Fibroblast of skin of abdomen (primary cell): ENCODE measurements around the gene DOP1A. TPM values are rescaled to one million over a fixed set of nuclear protein-coding genes. Genes with fewer than 3 reads are reported as not detected.

Source experiments
- DNase-seq: peaks from one replicate; pipeline ENCODE4 v3.0.0-alpha.2; 2013
- polyA plus RNA-seq, 2 experiments: library from polyadenylated mRNA; unstranded; fragments of 120-200 nt; gene quantifications; one replicate each; pipeline ENCODE4 v1.2.1, GENCODE V29; 2013; ENCODE audit not compliant: insufficient read length in 2 of 2

Gene DOP1A
- polyA plus RNA-seq (2013, experiment 1 of 2; ENCODE audit: insufficient read length), result 6.4 TPM
- 5.4 TPM for polyA plus RNA-seq (2013, experiment 2 of 2; ENCODE audit: insufficient read length)

DNA sequence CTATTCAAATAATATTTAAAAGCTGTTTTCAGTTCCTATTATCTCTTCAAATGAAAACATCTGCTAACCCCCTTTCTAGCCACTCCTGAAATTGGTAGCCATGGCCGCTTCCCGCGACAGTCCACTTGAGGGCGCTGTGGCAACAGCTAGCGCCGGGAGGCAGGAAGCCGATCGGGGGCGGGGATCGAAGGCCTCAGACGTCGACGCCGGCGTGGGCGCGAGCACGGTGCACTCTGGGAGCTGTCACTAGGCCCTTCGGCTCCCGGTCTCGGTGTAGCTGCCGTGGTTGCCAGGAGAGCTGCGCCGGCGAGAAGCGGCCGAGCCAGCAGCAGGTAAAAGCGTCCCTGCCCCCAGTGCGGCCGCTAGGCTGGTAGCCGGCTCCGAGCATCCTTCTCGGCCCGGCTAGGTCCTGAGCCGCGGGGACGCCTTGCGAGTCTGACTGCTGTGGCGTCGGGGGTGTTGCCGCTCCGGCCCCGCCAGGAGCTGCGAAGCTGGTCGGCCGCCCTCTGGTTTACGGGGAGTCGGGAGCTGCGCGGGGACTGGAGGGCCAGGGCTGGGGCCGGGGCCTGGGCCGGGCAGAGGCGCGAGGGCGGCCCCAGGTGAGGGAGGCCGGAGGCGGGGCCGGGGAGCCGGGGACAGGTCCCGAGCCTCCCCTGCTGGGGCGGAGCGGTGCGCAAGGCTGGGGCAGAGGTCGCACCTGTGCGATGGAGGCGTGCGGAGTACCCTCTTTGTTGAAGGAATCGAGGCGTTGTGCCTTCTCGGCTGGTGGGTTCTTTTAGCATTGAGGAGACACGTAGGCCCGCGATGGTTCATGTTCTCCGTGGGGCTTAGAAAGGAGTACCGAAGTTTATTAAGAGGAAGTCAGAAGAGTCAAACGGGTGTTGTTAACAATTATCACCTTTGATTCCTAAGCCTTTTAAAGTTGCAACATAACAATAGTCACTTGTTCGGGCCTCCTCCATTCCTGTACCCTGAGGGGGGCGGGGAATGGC, at the start of gene DOP1A:
Gene DOP1A, plus strand, starts transcription at position 224 of the 992 bp plus-strand sequence. CDS start 29,307 bp downstream, outside the sequence.
- DNase-seq, result peak; percentile 91

DNA sequence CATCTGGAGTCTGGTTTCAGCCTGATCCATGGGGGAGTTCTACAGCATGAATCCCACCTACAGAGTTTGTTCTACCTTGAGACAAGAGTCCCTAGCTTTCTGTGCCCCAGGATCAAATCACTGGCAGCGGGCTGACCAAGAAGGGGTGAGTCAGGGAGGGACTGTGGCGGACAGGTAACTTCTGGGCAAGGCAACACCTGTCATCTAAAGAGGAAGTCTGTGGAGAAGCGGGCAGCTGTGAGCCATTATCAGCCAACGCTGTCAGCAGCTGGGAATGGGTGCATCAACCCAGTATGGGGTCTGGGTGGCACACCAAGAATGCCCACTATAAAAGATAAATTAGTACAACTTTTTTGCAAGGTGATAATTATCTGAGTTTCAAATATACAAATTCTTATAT, 47.7 kb upstream of the DOP1A start:
- no peak for DNase-seq

DNA sequence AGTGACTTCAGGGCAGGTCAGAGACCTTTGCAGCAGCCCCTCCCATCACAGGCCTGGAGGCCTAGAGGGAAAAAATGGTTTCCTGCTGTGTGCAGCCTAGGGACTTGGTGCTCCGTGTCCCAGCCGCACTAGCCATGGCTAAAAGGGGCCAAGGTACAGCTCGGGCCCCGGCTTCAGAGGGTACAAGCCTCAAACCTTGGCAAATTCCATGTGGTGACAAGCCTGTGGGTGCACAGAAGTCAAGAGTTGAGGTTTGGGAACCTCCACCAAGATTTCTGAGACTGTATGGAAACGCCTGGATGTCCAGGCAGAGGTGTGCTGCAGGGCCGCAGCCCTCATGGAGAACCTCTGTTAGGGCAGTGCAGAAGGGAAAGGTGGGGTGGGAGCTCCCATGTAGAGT, 35.8 kb upstream of the DOP1A start:
- no peak for DNase-seq

- no peak for DNase-seq
Observed at GRCh38 chr6:83038246-83038645, 29.2 kb upstream of the DOP1A start.

- DNase-seq, result no peak
Observed at GRCh38 chr6:83042467-83043053, 24.9 kb upstream of the DOP1A start.

DNA sequence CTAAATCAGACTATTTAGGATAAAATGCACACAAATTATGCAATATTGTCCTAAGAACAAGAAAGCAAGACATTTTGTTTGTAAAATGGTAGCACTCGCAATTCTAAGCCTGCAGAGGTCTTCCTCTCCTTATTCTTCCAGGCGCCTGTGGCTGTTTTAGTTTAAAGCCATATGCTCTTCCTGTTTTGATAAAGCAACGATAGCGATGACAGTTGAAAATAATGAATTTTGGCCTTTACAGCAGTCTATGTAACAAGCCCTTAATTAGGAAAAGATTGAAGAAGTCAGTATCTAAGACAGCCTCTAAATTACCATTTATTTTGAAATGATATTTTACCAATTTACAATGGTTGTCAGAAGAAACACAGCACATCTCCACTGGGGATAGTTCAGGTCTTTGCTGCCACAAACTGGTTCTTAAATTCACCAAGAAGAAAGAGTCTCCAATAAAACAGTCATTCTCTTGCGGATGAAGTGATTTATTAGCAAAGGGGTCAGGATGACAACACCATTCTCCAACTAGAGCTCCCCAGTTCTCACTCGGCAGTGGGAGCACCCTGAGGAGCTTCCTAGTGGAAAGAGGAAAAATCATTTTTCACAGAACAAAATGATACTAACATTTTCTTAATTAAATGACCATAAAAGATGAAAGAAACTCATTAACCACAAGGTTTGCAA, 23.2 kb upstream of the DOP1A start:
- peak; percentile 42 for DNase-seq

- no peak for DNase-seq
Observed at GRCh38 chr6:83047065-83047754, 20.3 kb upstream of the DOP1A start.

- DNase-seq, result no peak
Observed at GRCh38 chr6:83051377-83052172, 15.9 kb upstream of the DOP1A start.

- DNase-seq, result no peak
Observed at GRCh38 chr6:83053678-83054077, 13.8 kb upstream of the DOP1A start.

- DNase-seq, result peak; percentile 52
Observed at GRCh38 chr6:83055366-83055964, 12.0 kb upstream of the DOP1A start.

- peak; percentile 47 for DNase-seq
Observed at GRCh38 chr6:83057705-83058321, 9.7 kb upstream of the DOP1A start.

DNA sequence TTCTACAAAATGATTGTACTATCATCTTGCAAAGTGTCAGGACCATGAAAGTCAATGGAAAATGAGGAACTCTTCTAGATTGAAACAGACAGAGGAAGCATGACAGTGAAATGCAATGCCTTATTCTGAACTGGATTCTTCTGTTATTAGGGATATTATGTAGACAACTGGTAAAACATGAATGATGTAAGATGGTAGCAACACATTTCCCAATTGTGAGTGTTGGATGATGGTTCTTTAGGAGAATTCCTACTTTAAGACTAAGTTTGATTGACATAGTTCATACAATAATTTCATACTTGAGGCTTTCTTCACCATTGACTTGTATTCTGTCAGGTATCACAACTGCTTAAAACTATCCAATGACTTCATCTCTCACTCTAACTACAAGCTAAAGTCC, 6.3 kb upstream of the DOP1A start:
- peak; percentile 24 for DNase-seq

GRCh38 chr6:83062225-83062624, 5.2 kb upstream of the DOP1A start:
- peak; percentile 81 for DNase-seq

DNA sequence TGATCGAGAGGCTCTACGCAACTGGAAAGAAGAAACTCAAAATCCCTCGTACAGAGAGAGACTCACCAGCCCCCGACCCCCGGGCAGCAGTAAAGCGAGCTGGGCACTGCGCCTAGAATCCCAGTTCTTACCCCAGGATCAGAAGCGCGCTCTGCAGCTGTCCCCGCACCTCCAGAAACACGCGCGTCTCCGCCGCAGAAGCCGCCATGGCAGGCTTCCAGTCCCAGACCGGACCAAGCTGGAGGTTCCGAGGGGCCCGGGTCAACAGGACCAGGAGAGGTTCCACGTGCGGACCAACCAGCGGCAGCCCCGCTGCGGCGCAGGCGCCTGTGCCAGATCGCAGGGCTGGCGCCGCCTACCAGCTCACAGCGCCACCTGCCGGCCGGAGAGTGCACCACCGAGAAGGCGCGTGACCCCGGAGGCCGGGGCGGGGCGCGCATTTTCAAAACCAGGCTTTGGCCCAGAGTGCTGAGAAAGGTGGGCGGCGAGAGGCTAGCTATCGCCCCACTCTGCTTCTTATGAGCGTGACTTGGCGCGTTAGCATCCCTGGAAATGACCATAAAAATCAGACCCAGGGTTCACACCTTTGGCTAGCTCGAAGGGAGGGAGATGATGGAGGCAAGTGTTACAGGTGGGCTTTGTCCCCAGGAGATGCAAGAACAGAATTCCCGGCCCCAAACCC, 1.8 kb upstream of the DOP1A start, which contains the start of gene UBE3D:
Gene UBE3D, minus strand, starts transcription at position 331 of the 682 bp plus-strand sequence. Its CDS starts 123 bp downstream, at position 208.
- DNase-seq, result peak; percentile 77

GRCh38 chr6:83068616-83069015, 1.1 kb downstream of the DOP1A start:
- no peak for DNase-seq

DNA sequence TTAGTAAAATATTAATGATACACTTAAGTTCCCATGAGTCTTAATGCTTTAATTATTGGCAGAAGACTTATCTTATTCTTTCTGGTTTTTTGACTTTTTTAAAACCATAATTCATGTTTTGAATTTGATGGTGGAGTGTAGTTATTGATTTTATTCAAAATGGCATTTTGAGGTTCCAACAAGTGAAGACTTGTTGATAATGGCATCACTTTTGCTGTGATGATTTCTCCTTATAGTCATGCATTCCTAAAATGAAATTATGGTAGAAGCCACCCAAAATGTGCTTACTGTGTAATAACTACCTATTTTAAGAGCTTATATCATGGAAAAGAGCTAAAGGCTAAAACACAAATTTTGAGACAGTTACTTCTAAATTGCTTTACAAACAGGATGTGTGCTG, 2.2 kb downstream of the DOP1A start:
- DNase-seq, result no peak

- no peak for DNase-seq
Observed at GRCh38 chr6:83071023-83071422, 3.6 kb downstream of the DOP1A start.

DNA sequence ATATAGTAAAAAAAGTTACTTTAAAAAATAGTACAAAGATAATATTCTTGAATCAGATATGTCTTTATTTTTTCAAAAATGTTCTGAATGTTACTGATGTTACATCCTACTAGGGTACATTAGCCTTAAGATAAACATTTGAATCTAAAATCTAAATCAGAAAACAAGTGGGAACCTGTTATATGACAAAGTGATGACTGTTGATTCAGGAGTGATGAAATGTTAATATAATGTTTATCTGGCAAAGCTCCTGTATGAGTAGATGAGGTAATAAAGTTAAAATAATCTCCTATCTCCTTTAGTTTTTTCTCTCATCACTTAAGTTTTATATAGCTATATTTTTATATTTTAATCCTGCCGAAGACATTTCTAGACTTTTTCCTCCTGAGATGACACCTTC, 4.2 kb downstream of the DOP1A start:
- no peak for DNase-seq

- DNase-seq, result no peak
Observed at GRCh38 chr6:83072726-83073125, 5.3 kb downstream of the DOP1A start.

- DNase-seq, result no peak
Observed at GRCh38 chr6:83073615-83074014, 6.1 kb downstream of the DOP1A start.
